T1000 (cell line): ENCODE measurements around the gene UNCX.
"Not testable (repeated sequence)": the region's sequence is repeated elsewhere in the genome, so short reads cannot be mapped to it uniquely, and the experiment has no call there.

Source experiments
- DNase-seq: peaks from one replicate; lab custom pipeline; 2025; ENCODE audit warnings: mixed read lengths; lab: John Stamatoyannopoulos, UW

UNCX gene

DNA sequence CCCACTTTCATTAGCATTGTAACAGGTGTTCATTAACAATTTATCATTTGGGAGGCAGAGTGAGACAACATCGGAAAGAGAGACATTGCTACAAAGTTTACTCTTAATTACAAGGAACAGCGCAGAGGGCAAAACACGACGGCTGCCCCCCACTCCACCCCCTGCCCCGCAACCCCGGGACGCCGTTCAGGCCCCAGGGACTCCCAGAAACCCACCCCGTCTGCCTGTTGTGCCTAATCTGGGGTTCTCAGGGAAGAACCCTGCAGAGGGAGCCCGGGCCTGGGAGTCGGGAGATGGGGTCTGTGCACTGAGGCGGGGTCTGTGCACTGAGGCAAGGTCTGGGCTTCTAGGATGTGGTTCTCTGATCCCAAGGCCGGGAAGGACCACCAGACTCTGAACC, 25.2 kb downstream of the UNCX start:
- no peak for DNase-seq

DNA sequence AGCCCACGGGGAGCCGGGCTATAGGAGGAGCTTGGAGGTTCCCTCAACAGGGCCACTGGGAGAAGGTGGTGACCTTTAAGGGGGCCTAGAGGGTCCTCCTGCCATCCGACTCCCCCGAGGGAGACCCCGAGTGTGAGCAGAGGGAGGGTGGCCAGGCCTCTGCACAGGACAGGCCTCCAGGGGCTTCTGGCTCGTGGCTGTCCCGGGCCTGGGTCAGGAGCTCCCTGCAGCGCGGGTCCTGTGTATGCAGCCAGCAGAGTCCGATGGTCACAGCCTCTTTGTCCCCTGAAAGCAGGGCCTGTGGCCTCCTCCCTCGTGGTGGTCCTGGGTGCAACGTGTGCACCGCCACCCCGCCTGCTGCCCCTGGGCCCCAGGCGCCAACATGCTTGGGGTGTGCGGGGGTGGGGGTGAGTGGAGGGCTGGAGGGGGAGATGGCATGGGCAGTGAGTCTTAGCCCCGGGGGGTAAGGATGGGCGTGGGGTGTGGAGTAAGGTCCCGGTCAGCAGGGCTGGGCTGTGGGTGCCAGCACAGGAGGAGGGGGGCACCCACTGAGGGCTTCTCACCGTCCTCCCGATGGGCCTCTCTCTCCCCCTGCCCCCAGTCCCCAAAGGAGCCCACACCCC, 27.1 kb downstream of the UNCX start:
- no peak for DNase-seq

DNA sequence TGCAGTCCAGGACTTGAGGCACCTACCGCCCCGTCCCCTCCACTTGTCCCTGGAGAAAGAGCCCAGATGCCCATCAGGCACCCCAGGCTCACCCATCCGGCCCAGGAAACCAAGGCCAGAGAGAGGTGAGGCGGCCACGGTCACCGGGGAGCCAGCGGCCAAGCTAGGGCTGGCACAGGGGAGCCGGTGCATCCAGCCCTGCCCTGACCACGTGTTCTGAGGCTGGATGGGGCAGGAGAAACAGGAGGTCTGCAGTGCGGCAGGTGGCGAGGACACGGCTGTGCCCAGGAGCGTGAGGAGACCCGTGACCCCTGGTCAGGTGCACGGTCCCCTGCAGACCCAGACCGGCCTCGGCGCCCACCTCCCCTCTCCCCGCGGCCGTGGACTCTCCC, 27.6 kb downstream of the UNCX start:
- DNase-seq, result no peak

DNA sequence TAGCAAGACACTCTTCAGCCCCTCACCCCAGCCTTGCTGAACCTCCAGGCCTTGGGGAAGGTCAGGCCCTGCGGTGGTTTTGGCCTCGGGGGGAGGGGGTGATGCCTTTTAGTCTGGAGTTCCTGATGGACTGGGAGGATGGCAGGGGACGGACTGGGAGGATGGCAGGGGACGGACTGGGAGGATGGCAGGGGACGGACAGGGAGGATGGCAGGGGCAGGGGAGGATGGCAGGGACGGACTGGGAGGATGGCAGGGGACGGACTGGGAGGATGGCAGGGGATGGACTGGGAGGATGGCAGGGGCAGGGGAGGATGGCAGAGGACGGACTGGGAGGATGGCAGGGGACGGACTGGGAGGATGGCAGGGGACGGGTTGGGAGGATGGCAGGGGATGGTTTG, 28.4 kb downstream of the UNCX start:
- DNase-seq, result not testable (repeated sequence)

DNA sequence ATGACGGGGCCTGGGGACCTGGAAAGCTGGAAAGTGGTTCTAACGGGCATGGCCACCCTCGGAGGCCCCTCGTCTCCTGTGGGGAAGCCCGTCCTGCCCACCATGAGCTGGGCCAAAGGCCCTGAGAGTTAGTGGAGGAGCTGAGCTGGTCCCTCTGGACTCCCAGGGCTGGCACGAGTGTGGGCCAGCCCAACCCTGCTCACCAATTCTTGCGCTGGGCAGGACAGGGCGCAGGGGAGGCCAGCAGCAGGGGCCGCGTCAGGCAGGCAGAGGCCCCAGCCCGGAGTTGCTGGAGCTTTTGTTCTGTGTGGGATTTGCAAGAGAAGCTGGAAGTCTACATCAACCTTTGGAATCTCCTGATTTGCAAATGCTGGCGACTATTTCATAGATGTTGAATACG, 29.8 kb downstream of the UNCX start:
- no peak for DNase-seq

DNA sequence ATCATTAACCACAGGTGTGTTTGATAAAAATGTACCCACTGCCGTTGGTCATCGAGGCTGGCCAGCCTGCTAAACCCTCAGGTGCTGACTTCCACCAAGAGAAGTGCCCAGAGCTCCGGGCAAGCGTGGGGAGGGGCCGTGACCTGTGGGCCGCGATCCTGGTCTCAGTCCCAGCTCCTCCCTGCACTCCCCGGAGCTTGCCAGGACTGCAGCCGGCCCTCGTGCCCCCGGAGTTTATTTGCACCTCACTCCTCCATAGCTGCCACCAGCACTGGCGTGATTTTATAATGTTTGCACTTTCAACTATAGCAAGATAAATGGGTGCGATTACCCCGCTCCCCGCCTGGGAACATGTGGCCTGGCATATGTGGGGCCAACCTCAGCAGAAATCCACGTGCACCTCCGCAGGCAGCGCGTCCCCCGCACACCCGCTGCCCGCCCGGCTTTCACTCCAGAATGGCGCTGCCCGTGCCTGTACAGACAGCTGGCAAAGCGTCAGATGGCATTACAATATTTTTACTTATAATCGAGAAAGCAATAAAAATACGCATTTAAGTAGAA, 30.8 kb downstream of the UNCX start:
- no peak for DNase-seq

DNA sequence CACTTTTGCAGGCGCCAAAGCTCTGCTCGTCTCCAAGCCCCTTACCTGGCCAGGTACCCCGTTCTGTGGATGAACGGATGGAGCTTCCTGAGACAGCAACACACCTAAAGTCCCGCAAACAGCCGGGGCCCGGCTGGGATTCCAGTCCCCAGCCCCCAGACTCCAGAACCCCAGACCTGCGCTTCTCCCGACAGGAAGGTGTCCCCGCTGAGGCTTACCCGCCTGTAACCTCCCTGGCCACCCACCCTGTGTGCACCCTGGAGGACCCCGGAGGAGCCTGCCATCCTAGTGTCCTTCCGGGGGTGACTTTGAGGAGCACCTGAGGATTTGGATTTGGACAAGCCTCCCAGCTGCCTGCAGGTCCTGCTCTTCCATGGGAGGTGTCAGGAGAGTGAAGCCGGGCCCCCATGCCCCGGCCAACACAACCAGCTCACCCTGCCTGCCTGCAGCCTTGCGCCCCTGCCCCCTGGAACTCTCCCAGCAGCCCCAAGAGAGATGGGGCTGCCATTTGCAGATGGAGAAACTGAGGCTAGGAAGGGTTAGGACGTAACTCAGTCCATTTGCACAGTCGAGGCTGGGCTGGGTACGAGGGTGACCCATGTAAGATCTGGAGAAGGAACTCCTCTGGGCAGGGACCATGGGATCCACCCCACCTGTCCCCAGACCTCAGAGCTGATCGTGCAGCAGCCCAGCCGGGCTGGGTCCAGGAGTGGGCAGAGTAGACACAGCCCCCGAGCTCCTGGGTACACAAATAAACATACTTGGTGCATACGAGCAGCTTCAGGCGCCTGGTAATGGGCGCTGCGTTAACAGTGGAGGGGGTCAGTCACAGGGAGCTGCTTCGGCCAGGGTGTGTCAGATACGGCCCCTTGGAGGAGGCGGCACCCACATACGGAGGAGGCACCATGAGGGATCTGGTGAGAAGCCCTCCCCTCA, 31.9 kb downstream of the UNCX start:
- DNase-seq, result no peak

DNA sequence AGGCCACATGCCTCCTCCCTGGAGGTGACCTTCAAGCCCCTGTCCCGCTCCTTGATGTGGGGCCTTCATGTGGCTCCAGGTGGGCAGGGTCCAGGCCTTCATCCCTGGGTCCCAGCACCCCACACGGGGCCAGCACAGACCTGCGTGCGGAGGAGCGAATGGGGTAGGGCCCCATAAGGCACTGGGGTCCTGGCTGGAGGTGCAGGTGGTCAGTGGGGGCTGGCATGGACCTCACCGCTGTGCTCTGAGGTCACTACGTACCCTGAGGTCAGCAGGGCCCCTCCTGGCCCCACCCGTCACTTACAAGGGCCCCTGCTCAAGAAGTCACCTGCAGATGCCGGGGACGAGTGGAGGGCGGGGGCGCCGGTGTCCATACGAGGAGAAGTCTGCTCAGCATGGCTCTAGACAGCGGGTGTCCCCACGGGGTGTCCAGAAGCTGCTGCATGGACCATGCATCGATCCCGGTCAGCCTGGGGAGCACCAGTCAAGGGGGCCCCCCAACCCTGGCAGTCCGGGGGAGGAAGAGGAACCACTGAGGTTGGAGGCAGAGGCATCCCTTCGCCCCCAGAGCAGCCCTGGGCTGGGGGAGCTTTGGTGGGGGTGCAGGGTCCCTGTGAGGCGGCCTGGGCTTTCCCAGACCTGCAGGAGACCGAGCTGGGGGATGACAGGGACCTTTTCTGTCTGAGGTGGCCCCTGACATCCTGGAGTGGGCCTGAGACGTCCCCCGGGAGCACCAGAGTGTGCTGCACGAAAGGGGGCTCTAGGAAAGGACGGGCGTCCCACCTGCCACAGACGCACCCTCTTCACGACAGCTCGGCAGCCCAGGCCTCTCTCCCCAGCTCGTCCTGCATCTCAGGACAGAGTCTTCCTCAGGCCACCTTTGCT, 34.6 kb downstream of the UNCX start:
- no peak for DNase-seq

DNA sequence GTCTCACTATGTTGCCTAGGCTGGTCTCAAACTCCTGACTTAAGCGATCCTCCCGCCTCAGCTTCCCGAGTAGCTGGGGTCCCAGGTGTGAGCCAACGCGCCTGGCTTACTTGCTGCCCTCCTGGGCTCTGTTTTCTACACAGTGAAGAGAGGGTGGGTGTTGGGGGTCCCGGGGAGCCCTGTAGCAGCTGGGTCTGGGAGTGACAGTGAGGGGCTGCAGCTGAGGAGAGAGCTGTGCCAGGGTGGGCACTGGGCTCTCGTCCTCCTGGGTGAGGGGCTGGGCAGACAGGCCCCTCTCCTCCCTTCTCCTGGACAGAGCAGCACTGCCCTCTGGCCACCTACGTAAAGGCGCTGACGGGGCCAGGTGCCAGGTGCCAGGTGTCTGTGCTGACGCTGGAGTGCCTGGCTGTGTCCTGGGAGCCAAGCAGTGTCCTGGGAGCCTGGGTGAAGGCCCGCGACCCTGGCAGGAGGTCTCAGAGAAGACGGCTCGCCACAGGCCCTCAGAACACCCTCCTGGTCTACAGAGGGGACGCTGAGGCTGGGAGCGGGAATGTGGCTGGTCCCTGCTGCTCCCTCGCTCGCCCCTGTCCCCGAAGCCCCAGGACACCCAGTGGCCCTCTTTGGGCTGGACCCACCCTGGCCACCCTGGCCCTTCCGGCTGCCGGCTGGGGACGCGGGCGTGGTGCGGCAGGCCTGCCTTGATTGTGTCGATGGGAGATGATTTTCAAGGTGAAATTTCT, 35.6 kb downstream of the UNCX start:
- DNase-seq, result no peak

DNA sequence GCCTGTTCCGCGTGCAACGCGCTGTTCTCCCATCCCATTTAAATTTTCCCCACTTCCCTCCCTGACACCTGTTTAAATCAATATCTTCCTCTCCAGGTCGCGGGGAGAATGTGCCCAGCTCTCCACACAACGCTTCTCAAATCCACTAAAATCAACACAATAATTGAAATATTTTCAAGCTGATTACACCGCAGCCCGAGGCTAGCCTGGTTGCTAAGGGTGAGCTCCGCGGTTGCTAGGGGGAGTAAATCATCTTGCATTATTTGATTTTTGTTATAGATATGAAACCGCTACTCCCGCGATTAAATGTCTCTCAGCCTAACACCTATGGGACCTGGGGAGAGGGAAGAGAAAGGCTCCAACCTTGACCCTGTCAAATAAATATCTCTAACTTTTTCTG, 36.2 kb downstream of the UNCX start:
- no peak for DNase-seq

DNA sequence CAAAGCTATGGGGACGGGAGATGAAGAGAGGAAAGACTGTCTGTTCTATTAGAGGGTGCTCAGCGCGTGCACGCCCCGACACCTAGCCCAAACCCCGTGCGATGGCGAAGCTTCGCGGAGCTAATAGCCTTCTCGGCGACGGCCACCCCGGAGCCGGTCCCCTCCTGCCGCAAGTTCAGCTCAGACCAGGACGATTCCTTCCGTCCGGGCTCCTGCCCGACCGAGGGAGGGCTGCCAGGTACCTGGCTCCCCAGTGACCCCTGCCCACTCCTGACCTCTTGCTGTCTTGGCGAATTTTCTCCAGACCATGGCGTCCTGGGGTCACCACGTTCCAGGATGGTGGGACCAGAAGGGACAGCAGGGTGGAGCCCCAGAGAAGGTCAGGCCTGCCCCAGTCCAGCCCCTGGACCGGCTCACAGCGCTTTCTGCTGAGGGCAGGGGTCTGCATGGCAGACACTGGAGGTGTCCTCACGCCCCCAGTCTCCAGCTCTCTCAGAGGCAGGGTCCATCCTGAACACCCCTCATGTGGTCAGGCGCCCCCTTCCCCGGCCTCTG, 36.7 kb downstream of the UNCX start:
- no peak for DNase-seq

DNA sequence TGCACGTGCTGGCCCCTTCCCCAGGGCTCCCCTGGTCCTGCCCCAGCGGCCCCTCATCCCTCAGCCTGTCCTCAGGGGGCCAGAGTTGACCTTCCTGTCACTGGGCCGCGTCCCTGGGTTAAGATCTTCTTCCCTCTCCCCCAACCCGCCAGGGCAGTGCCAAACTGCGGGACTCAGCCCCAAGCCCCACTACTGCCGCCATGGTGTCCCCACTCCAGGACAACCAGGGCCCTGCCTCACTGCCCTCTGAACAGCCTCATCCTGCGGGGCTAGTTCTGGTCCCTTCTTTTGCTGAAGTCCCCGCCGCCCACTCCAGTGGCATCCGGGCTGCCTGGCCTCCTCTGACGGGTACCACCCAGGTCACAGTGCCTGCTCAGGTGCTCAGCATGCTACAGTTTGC, 37.5 kb downstream of the UNCX start:
- DNase-seq, result no peak

DNA sequence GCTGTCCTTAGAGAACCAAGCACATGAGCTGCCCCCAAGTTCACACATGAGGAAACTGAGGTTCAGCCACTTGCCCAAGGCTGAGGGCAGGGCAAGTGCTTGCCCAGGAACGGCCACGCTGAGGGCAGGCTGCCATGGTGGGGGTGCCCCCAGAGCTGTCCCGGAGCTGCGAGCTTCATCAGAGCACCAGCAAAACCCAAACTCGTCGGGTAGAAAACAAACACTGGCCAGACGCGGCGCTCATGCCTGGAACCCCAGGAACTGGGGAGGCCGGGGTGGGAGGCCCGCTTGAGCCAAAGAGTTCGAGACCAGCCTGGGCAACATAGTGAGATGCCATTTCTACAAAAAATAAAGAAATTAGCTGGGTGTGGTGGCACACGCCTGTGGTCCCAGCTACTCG, 38.4 kb downstream of the UNCX start:
- DNase-seq, result no peak

DNA sequence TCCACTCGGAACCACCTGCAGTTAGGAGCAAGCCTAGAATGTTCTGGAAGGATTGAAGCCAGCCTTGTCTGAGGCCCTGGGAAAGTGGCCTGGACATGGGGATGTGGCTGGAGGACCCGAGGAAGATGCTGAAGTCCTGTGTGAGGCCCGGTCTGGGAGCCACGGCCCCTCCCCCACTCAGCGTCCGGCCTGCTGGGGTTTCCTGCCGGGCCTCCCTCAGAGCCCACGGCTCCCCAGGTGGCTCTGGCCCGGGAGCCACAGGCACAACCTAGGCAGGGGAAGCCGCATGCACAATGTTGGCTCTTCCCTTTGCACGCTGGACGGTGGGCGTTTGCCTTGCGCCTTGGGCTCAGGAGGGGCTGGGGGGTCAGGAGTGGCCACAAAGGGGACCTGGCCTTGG, 39.0 kb downstream of the UNCX start:
- no peak for DNase-seq

DNA sequence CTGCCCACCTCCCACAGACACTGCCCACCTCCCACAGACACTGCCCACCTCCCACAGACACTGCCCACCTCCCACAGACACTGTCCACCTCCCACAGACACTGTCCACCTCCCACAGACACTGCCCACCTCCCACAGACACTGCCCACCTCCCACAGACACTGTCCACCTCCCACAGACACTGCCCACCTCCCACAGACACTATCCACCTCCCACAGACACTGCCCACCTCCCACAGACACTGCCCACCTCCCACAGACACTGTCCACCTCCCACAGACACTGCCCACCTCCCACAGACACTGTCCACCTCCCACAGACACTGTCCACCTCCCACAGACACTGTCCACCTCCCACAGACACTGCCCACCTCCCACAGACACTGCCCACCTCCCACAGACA, 39.5 kb downstream of the UNCX start:
- DNase-seq, result not testable (repeated sequence)

DNA sequence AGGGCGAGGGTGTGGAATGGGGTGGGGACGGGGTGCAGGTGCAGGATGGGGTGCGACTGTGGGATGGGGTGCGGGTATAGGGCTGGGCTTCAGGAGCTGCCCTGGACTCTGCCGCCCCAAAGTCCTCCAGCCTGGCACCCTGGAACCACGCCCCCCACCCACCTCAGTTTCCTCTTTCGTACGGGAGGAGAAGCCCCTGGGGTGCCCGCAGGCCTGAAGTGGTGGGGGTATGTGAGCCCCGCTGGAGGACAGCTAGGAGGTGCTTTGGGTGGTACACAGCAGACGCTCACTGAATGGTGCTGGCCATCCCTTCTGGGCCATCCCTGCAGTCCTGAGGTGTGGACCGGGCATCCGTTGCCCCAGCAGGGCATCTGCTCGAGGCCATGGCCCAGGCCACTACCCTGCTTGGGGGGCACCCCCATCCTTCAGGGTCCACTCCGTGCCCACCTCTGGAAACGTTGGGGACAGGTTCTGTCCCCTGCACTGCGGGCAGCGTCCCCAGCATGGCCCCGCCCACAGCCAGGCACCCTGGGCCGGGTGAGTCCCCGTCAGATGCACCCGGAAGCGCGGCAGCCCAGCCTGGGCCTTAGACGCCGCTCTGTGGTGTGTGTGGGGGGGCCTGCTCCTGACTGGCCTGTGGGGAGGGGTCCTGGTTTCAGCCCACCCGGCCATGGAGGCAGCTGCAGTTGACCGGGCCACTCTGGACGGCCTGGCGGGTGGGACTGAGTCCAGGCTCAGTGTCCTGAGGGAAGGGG, 41.6 kb downstream of the UNCX start:
- no peak for DNase-seq

DNA sequence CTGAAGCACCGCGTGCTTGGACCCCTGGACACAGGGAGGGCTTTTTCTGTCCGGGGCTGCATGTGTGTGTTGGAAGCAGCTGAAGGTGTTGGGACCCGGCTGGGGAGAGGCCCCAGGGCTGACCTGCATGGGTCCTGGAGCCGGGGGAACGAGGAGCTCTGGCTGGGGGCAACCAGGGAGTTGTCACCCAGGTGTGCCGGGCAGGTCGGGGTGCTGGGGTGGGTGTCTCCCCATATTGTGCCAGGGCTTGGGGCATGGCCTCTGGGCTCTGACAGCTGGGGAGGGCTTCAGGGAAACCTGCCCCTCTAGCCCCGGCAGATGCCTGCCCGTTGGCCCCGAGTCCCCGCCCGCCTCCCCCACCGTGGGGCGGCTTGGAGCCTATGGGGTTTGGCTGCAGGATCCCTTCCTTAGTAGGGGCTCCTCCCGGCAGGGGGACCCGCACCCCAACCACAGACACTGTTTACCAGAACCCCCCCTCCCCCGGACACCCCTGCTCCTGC, 42.3 kb downstream of the UNCX start:
- no peak for DNase-seq

DNA sequence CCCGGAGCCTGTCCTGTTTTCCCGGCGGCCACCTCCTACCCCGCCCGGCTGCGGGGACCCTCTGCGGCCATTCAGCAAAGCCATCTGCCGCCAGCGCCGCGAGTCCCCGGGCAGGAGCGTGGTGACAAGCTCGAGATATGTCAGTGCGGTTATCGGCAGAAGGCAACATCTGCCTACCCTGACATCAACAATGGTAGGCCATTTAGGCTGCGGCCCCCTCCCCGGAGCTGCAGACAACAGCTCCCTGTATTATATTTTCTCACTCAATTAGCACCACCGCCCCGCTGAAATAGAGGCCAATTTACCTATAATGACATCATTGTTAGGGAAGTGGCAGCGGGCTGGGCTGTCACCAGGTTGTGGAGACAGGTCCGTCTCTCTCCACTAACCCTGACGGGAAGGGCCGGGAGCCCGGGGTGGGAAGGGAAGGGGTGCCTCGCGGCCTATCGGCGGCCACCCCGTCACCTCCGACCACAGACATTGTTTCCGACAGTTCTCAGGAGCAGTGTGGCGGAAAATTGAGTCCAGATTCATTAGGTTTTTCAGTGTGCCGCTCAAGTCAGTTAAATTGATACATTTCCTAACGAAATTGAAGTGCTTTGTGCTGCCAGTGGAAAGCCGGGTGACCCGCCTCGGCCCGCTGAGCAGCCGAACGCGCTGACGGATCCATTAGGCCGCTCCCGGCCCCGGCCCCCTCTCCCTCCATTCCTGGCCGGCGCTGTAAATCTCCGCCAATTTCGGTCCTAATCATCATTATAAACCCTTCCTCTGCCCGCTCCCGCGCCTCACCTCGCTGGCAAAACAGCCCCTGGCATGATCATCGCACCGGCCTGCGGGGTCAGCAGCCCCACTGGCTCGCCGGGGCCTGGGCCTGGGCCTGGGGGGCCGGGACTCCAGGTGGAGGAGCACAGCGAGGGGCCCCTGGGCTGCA, 43.0 kb downstream of the UNCX start:
- no peak for DNase-seq

DNA sequence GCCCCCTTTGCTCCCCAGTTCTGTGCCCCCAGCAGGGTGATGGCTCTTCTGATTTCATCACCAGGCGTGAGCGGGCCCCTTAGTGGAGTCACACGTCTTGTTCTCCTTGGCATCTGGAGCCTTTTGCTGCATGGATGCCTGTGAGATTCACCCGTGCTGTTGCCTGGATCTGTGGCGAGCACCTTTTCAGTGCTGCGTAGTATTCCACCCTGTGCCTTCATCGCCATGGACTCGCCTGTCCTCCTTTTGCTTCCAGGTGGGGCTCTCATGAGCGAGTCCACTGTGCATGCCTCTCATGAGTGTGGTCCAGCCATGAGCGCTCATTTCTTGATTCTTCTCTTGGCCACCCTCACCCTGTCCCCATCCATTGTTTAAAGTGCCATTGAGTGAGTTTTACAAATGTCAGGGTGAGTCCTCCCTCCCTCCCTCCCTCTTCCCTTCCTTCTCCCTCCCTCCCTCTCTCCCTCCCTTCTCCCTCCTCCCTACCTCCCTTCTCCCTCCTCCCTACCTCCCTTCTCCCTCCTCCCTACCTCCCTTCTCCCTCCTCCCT, 44.0 kb downstream of the UNCX start:
- no peak for DNase-seq
